22Rv1 (cell line): Measurements from ENCODE around the gene KCTD3.
A peak's percentile ranks its signal among the peaks of the same experiment; 100 is the strongest.

Experiments used
- H3K27ac ChIP-seq: fragments of 450-650 bp; 2 replicates; pipeline ENCODE4 v1.5.1; 2017
- ZFX ChIP-seq: fragments of 450-650 bp; IDR thresholded peaks from 2 replicates; pipeline ENCODE4 v1.6.1; 2017; ENCODE audit warnings: antibody characterized with exemption, borderline replicate concordance
- TF ChIP-seq, protein P1 (sequence below): fragments of 450-650 bp; IDR thresholded peaks from 2 replicates; pipeline ENCODE4 v1.5.1; 2017; ENCODE audit warnings: mild to moderate bottlenecking

Gene KCTD3

DNA sequence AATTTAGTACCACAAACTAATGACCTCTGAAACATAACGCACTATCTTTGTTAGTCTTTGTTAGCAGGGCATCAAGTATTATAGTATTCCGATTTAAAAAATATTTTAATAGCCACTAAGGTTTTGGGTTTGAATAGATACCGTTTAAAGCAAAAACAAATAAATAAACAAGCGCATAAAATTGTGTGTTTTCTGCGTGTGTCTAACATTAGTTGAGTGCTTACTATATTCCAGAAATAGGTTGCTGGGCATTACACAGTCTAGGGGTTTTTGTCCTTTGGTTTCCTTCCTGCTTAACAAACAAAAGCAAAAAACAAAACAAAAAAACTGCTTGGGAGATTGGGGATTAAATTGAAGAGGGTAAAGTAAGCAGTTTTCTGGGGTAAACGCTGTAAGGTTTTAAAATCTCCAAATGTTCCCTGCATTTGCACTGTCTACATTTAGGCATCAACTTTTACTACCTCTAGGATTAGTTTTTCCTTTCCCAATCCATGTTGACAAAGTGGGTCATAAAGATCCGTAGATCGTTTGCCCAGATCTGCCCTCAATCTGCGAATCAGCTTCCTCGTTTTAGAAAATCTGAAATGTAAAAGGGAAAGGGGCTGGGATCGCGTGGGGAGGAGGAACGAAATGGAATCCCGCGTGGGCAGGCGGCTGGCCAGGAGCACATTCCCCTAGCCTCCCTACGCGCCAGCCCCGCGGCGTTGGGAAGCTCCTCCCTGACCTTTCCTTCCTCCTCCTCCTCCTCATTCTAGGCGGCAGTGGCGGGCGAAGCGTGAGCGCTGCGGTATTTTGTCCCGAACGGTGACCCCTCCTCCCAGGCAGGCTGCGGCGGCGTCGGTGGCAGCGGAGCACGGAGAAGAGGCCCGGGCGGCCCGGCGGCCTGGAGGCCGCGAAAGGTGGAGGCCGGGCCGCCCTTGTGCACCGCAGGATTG lies at the start of gene KCTD3:
KCTD3 (plus strand) TSS at position 749 of the 935 bp plus-strand sequence. CDS start 382 bp downstream, outside the sequence.
- no peak for TF ChIP-seq ZFX
- H3K27ac ChIP-seq = peak within 1 kb of the TSS; percentile 91

DNA sequence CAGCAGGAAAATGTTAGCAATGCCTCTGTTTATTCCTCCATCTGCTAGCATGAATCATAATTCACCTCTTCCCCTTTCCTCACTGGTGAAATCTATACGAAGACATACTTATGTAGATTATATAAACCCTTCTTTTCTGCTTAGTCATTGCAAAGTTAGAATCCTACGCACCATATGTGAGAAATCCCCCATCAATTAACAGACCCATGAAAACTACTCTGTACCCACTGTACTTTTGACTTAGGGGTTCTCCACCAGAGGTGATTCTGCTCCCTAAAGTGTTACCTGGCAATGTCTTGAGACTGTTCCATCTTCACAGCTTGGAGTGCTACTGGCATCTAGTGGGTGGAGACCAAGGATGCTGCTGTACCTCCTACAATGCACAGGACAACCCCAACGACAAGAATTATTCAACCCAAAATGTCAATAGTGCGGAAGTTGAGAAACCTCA lies 49.6 kb upstream of the KCTD3 start:
- TF ChIP-seq, protein P1, sequence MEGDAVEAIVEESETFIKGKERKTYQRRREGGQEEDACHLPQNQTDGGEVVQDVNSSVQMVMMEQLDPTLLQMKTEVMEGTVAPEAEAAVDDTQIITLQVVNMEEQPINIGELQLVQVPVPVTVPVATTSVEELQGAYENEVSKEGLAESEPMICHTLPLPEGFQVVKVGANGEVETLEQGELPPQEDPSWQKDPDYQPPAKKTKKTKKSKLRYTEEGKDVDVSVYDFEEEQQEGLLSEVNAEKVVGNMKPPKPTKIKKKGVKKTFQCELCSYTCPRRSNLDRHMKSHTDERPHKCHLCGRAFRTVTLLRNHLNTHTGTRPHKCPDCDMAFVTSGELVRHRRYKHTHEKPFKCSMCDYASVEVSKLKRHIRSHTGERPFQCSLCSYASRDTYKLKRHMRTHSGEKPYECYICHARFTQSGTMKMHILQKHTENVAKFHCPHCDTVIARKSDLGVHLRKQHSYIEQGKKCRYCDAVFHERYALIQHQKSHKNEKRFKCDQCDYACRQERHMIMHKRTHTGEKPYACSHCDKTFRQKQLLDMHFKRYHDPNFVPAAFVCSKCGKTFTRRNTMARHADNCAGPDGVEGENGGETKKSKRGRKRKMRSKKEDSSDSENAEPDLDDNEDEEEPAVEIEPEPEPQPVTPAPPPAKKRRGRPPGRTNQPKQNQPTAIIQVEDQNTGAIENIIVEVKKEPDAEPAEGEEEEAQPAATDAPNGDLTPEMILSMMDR = peak; percentile 25
- no peak for TF ChIP-seq ZFX
- H3K27ac ChIP-seq = no peak overlapping the region

DNA sequence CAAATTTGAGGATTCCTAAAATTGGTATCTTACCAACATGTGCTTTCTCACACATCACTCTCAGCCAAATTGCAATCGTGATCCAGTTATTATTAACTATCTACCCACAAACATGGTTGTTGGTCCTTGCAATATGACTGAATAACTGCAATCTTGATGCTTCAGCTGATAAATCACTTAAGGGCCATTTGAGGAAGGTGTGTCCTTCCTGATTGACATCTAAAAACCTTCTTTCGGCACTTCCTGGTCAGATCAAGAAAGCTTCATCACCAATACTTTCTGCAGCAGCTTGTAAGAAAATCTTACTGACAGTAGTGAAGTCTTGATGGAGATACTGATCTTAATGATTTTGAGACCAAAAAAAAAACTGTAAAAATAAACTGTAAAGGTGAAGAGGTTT lies 48.5 kb upstream of the KCTD3 start:
- no peak overlapping the region for H3K27ac ChIP-seq
- no peak for TF ChIP-seq ZFX
- TF ChIP-seq, protein P1 = no peak

GRCh38 chr1:215521279-215521678 lies 45.8 kb upstream of the KCTD3 start:
- TF ChIP-seq, protein P1 = no peak
- no peak for TF ChIP-seq ZFX
- no peak overlapping the region for H3K27ac ChIP-seq

DNA sequence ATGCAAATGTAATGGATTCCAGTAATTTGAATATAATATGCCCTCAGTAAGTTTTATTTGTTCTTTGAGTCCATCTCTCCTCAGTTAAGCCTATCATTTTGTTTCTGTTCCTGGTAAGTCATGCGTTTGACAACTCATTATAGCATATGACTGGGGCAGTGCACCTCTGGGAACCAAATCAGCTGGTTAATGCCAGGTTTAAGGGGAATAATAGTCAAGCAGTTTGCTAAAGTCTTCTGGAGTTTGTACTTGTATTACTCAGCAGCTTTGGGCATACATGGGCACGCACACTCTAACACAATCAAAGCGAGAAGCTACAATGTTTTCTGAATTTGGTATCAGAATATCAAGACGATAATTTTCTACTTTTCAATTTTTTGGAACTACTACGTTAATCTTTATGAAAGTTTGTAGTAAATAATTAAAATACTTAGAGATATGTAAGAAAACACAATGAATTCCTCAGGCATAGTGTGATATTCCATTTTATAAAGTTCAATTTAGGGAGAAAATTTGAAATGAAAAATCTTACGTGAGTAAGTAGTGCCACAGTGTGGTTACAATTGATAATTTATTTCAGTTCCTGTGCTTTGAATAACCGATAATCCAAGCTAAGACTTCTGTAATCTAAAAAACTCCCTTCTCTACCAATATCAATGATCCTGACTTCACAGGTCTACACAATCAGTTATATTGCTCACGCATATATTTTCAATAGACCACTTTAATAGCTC lies 43.8 kb upstream of the KCTD3 start:
- no peak overlapping the region for H3K27ac ChIP-seq
- no peak for TF ChIP-seq ZFX
- TF ChIP-seq, protein P1 = peak; percentile 31

- no peak overlapping the region for H3K27ac ChIP-seq
- no peak for TF ChIP-seq ZFX
- TF ChIP-seq, protein P1 = no peak; the same call in 1 of the 2 replicates
Observed at GRCh38 chr1:215523906-215524305, 43.2 kb upstream of the KCTD3 start.

DNA sequence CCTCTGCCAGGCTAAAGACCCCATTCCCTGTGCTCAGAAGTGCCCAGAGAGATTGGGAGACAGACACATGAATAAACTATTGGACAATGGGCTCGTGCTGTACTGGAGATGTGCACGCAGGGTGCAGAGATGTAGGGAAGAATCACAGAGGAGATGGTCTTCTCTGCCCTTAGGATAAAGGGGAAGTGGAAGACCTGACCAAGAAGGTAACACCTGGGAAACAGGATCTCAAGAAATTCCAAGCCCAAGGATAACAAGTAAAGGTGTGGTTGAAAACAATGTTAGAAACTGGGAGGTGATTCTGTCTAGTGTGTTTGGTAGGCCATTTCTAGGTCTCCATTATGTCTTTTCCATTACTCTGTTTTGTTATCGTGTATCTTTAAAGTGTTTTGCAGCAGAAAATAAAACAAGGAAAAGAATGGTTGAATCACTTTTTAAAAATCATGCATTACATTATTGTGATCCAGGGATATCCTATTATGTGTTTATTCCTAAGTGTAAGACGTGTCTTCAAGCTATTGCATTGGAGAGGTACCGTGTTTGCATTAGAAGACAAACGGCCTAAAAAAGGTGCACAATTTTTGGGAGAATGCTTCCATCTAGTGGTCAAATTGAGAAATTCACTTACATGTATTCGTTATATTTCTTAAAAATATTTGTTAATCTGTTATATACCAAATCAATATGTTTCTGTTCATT lies 40.8 kb upstream of the KCTD3 start:
- H3K27ac ChIP-seq = no peak overlapping the region
- no peak for TF ChIP-seq ZFX
- TF ChIP-seq, protein P1 = peak; percentile 84
